Measurements from ENCODE around the gene ELP4. TPM values are rescaled to one million over a fixed set of nuclear protein-coding genes. Genes with fewer than 3 reads are reported as not detected.

The ELP4 gene, protein sequence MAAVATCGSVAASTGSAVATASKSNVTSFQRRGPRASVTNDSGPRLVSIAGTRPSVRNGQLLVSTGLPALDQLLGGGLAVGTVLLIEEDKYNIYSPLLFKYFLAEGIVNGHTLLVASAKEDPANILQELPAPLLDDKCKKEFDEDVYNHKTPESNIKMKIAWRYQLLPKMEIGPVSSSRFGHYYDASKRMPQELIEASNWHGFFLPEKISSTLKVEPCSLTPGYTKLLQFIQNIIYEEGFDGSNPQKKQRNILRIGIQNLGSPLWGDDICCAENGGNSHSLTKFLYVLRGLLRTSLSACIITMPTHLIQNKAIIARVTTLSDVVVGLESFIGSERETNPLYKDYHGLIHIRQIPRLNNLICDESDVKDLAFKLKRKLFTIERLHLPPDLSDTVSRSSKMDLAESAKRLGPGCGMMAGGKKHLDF
- total RNA-seq: 10 to 100 TPM; 14.8 to 17.6 TPM

DNA sequence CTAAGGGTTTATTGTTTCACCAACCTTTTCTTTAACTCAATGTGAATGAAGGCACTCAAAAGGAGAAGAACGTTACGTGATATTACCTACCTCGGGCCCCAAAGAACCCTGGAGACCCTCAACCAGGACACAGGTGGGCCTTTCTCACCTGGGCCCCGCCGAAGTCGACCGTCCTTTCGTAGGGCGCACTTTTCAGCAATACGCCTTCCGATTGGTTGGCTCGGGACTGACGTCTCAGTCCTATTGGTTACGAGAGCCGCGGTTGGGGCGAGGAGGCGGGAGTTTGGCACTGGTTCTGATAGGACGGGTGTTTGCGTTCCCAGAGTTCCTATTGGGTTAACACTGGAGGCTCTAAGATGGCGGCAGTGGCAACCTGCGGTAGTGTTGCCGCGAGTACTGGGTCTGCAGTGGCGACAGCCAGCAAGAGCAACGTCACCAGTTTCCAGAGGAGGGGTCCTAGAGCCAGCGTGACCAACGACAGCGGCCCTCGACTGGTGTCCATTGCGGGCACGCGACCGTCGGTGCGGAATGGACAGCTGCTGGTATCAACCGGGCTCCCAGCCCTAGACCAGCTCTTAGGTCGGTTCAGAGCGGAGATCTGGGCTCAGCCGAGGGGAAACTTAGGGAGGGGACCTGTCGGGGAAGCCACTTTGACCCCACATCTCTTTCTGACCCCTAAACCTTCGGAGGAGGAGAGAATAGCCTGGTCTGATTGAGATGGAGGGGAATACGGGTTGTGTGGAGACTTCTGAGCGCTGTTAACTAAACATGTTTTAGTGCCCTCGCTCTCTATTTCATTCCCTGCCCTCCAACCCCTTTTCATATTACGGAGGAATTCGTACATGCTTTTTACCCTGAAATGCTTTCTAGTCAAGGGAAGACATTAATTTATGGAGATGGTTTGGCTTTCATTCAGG is at the start of gene ELP4, which contains the start of gene IMMP1L:
TSS of gene ELP4 (plus strand) at position 339 of the 917 bp plus-strand sequence. CDS start at position 357, 18 bp downstream.
TSS of gene IMMP1L (minus strand) at position 194 of the 917 bp plus-strand sequence. CDS start 46,346 bp downstream, outside the sequence.

GRCh38 chr11:31810779-31811647 is 301.4 kb downstream of the ELP4 start, which contains the start of gene PAX6:
Gene PAX6 (minus strand): TSS chr11:31811322. CDS start chr11:31806411, 4,911 bp downstream.

Other genes starting within 250 kb of the ELP4 start
- under 1 TPM; under 0.01 to 0.34 TPM for gene DCDC1, start 140.0 kb upstream of the ELP4 start, total RNA-seq
- 10 to 100 TPM; 21.0 TPM for gene DNAJC24, start 139.9 kb upstream of the ELP4 start, total RNA-seq
- 10 to 100 TPM in 1 of 2 donors, 1 to 10 TPM in 1; 6.5 to 14.3 TPM for gene IMMP1L, start 145 bp upstream of the ELP4 start, total RNA-seq

Measured in melanocyte of skin (primary cell).